Measurements from ENCODE around the gene TFEC. TPM values are rescaled to one million over a fixed set of nuclear protein-coding genes. Genes with fewer than 3 reads are reported as not detected.

Gene TFEC
- total RNA-seq, 2 experiments from 2014 or later, result not detected

DNA sequence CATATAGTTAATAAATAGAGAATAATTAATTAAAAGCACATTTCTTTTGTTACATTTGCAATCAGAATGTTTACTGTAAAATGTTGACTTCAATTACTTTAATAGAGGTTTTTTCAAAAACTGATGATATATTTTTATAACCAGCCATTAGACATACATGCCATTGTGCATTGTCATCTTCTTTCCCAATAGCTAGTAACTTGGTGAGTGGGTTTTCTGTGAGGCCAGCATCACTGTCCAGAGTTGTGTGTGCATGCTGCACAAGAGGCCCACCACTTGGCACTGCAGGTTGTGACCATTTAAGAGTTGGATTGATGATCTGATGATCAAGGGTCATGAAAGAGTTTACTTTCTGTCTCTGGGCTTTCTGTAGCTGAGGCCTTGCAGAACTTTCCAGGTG lies 46.5 kb downstream of the TFEC start:
- ChIA-PET CTCF (no interaction called here), POLR2A (no interaction called here)
- no peaks in the 10 kb centered on the region for H3K27me3 Mint-ChIP-seq
- DNase-seq (no peak), ATAC-seq (no peak)
- intact Hi-C loops (cut with DNase I, micrococcal nuclease), result no loop called here
- H3K4me3 Mint-ChIP-seq, result no peak overlapping the region
- no peaks in the 10 kb centered on the region for H3K9me3 Mint-ChIP-seq (ENCODE audit: low read depth)
- H3K36me3 Mint-ChIP-seq (ENCODE audit: low read depth), result no peaks in the 10 kb centered on the region
- no peaks in the 10 kb centered on the region for H3K4me1 Mint-ChIP-seq
- H3K27ac Mint-ChIP-seq, result no peak overlapping the region

DNA sequence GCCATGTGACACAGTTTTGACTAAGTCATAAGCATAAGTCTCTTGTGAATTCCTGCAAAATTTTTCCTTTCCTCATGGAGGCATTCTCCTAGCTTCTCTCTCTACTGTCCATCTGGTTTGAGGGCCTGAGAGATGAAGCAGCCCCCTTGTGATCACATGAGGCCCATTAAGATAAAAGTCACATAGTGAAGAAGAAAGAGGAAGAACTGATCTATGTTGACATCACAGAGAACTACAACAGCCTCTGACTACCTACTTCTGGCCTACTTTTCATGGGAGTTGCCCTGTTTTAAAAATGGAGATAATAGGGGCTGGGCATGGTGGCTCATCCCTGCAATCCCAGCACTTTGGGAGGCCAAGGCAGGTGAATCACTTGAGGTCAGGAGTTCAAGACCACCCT lies 50.4 kb downstream of the TFEC start:
- peaks cover 2% of the 10 kb centered on the region for H3K27me3 Mint-ChIP-seq
- no peaks in the 10 kb centered on the region for H3K4me1 Mint-ChIP-seq
- intact Hi-C loops (cut with DNase I, micrococcal nuclease), result no loop called here
- DNase-seq, result no peak
- ChIA-PET POLR2A (no interaction called here), CTCF (no interaction called here)
- no peak overlapping the region for H3K4me3 Mint-ChIP-seq
- ATAC-seq, result no peak
- H3K9me3 Mint-ChIP-seq (ENCODE audit: low read depth), result no peaks in the 10 kb centered on the region
- H3K27ac Mint-ChIP-seq, result no peak overlapping the region
- no peaks in the 10 kb centered on the region for H3K36me3 Mint-ChIP-seq (ENCODE audit: low read depth)

DNA sequence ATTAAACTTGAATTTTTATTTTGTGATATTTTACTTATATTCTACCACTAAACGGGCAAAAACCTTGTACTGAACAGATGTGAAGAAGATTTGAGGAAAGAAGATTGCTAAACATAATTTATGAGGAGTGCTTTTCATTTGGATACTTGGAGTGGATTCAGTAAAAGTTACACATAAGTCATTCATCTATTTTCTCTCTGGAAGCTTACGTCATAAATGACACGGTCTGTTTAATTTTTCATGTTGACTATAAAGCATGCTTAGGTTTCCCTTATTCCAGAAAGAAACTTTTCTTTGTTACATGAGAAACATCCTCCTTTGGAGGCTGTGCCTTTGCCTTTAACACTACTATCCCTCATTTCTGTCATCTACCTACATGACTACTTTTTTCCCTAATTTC lies 53.9 kb downstream of the TFEC start:
- Mint-ChIP-seq H3K4me3 (no peak overlapping the region), H3K27me3 (peaks cover 2% of the 10 kb centered on the region), H3K36me3 (ENCODE audit: low read depth) (no peaks in the 10 kb centered on the region), H3K27ac (no peak overlapping the region), H3K4me1 (no peaks in the 10 kb centered on the region), H3K9me3 (ENCODE audit: low read depth) (no peaks in the 10 kb centered on the region)
- DNase-seq (no peak), ATAC-seq (no peak)
- CTCF ChIA-PET, result no interaction called here
- POLR2A ChIA-PET, result no interaction called here
- intact Hi-C loops (cut with DNase I, micrococcal nuclease), result no loop called here

DNA sequence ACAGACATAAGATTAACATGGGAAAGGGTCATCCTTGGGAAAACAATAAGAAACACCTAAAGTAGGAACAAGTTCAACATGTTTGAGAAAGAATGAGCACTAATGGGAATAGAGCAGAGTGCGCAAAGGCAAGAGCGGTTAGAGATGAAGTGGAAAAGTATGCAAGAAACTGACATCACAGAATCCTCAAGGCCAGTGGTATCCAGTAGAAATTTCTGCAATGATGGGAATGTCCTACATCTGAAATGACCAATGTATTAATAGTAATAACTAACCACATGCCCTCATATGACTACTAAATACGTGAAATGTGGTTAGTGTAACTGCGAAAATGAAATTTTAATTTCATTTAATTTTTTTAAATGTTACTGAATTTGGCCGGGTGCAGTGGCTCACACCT lies 54.8 kb downstream of the TFEC start:
- H3K9me3 Mint-ChIP-seq (ENCODE audit: low read depth), result no peaks in the 10 kb centered on the region
- CTCF ChIA-PET, result no interaction called here
- POLR2A ChIA-PET, result no interaction called here
- no peak overlapping the region for H3K4me3 Mint-ChIP-seq
- ATAC-seq, result no peak
- no peak for DNase-seq
- H3K4me1 Mint-ChIP-seq, result no peaks in the 10 kb centered on the region
- peaks cover 2% of the 10 kb centered on the region for H3K27me3 Mint-ChIP-seq
- intact Hi-C loops (cut with DNase I, micrococcal nuclease), result no loop called here
- no peaks in the 10 kb centered on the region for H3K36me3 Mint-ChIP-seq (ENCODE audit: low read depth)
- H3K27ac Mint-ChIP-seq, result no peak overlapping the region

DNA sequence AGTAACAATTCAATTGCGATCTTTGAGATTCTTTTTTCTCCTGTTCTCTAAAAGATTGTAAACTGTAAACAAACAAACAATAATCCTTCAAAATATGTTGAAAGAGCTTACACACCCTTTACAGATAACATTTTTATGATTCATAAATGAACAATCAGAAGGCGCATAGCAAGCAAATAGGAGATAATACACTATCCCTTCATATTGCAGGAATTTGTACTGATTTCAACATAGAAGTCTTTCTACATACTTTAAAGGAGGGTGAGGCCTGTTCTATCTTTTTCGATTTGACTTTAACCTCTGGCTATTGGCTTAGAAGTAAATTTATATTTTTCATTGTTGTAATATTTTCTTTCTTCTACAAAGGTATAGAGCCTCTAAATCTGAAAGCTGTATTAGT lies 57.2 kb downstream of the TFEC start:
- ATAC-seq (no peak), DNase-seq (no peak)
- no peaks in the 10 kb centered on the region for H3K36me3 Mint-ChIP-seq (ENCODE audit: low read depth)
- intact Hi-C loops (cut with DNase I, micrococcal nuclease), result no loop called here
- H3K27me3 Mint-ChIP-seq, result peaks cover 2% of the 10 kb centered on the region
- H3K4me1 Mint-ChIP-seq, result no peaks in the 10 kb centered on the region
- CTCF ChIA-PET, result no interaction called here
- no peaks in the 10 kb centered on the region for H3K9me3 Mint-ChIP-seq (ENCODE audit: low read depth)
- H3K27ac Mint-ChIP-seq, result no peak overlapping the region
- POLR2A ChIA-PET, result no interaction called here
- no peak overlapping the region for H3K4me3 Mint-ChIP-seq

DNA sequence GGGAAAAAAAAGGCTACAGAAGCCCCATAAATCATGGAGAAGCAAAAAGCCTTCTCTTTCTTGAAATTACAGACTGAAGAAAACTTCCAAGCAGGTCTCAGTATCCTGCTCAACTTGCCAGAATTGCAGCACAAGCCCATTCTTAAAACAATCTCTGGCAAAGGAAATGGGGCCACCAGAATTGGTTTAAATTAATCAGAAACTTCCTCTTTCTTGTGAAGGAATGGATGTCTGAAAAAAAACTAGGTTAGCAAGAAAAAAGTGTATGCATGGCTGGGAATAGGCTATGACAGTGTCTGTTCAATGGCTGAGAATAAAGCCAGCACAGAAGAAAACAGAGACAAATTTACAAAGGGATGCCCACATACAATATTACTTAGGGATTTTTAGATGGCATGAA lies 59.1 kb downstream of the TFEC start:
- Mint-ChIP-seq H3K27ac (no peak overlapping the region), H3K4me3 (no peak overlapping the region), H3K36me3 (ENCODE audit: low read depth) (no peaks in the 10 kb centered on the region), H3K27me3 (peaks cover 2% of the 10 kb centered on the region), H3K9me3 (ENCODE audit: low read depth) (no peaks in the 10 kb centered on the region), H3K4me1 (no peaks in the 10 kb centered on the region)
- intact Hi-C loops (cut with DNase I, micrococcal nuclease), result no loop called here
- ChIA-PET CTCF (interaction anchor here (0.7 kb wide), 1 partner anchor 1327 kb away, joined by 3 read pairs; no protein-coding TSS in a partner anchor), POLR2A (no interaction called here)
- ATAC-seq, result no peak
- DNase-seq, result no peak

DNA sequence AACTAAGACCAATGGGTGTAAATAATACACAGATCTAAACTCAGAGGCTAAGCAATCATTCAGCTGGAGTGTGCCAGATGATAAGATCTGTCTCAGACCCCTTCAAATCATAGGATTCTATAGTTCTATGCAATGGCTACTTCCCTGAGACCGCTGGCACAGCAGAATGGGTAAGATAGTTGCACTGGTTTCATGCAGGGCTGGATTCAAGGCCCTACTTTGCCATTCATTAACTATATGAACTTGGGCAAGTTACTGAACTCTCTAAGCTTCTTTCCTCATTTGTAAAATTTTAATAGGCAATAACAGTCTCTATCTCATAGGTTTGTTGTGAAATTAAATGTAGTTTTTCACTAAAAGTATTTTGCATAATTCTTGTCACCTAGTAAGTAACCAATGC lies 62.0 kb downstream of the TFEC start:
- ATAC-seq (no peak), DNase-seq (no peak)
- no peaks in the 10 kb centered on the region for H3K36me3 Mint-ChIP-seq (ENCODE audit: low read depth)
- H3K4me1 Mint-ChIP-seq, result no peaks in the 10 kb centered on the region
- CTCF ChIA-PET, result interaction anchor here (1.4 kb wide), 1 partner anchor 13 kb away, joined by 3 read pairs; no protein-coding TSS in a partner anchor
- no peaks in the 10 kb centered on the region for H3K27me3 Mint-ChIP-seq
- H3K9me3 Mint-ChIP-seq (ENCODE audit: low read depth), result no peaks in the 10 kb centered on the region
- intact Hi-C loops (cut with DNase I, micrococcal nuclease), result no loop called here
- POLR2A ChIA-PET, result no interaction called here
- no peak overlapping the region for H3K27ac Mint-ChIP-seq
- no peak overlapping the region for H3K4me3 Mint-ChIP-seq

DNA sequence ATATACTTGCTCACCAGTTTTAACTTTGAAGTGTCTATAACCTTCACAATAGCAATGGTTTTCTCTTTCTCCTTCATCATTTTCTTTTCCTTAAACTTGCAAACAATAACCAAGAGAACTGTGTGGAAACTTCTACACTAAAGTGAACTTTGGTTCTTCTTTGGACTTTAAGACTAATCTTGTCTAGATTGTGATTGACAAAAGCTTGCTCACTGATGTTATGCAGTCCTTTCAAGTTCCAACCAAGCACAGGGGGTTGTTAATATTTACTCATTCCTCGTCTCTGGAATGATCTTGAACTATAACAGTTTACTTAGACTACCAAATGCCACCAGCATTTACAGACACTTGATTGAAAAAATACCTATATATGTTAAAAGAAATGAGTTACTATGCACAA lies 62.4 kb downstream of the TFEC start:
- ATAC-seq (no peak), DNase-seq (no peak)
- H3K4me3 Mint-ChIP-seq, result no peak overlapping the region
- H3K27ac Mint-ChIP-seq, result no peak overlapping the region
- intact Hi-C loops (cut with DNase I, micrococcal nuclease), result no loop called here
- CTCF ChIA-PET, result interaction anchor here (1.4 kb wide), 1 partner anchor 13 kb away, joined by 3 read pairs; no protein-coding TSS in a partner anchor
- H3K36me3 Mint-ChIP-seq (ENCODE audit: low read depth), result no peaks in the 10 kb centered on the region
- no peaks in the 10 kb centered on the region for H3K9me3 Mint-ChIP-seq (ENCODE audit: low read depth)
- no peaks in the 10 kb centered on the region for H3K4me1 Mint-ChIP-seq
- POLR2A ChIA-PET, result no interaction called here
- no peaks in the 10 kb centered on the region for H3K27me3 Mint-ChIP-seq

DNA sequence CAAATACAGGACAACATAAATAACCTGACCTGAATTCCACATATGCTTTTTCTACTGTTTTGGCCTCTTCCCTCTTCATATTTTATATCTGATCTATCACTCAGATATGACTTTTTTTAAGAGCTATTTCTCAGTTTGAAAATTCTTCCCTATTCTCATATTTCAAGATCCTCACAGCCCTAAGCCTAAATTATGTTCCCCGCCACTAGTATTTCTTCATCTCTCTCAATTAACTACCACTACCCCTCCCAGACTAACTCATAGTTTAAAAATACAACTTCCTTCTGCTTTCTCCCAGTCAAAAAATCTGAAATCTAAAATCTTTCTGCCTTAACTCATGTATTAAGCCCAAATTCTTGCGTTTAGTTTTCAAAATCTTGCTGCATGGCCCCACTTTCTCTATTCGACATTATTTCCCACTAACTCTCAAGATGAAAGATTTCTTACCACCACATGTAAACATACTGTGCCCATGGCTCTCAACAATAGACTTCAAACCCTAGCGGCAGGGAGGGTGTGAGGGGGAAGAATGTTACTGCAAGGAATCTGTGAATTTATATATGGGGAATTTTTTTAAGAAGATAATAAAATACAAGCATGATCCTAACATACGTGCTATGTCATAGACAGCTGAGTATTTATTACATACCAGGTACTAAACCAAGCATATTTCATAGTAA lies 64.6 kb downstream of the TFEC start:
- no peaks in the 10 kb centered on the region for H3K36me3 Mint-ChIP-seq (ENCODE audit: low read depth)
- H3K4me1 Mint-ChIP-seq, result no peaks in the 10 kb centered on the region
- ChIA-PET POLR2A (no interaction called here), CTCF (no interaction called here)
- no peaks in the 10 kb centered on the region for H3K9me3 Mint-ChIP-seq (ENCODE audit: low read depth)
- no peak overlapping the region for H3K4me3 Mint-ChIP-seq
- ATAC-seq (no peak), DNase-seq (no peak)
- H3K27me3 Mint-ChIP-seq, result no peaks in the 10 kb centered on the region
- H3K27ac Mint-ChIP-seq, result no peak overlapping the region
- intact Hi-C loops (cut with DNase I, micrococcal nuclease), result no loop called here

DNA sequence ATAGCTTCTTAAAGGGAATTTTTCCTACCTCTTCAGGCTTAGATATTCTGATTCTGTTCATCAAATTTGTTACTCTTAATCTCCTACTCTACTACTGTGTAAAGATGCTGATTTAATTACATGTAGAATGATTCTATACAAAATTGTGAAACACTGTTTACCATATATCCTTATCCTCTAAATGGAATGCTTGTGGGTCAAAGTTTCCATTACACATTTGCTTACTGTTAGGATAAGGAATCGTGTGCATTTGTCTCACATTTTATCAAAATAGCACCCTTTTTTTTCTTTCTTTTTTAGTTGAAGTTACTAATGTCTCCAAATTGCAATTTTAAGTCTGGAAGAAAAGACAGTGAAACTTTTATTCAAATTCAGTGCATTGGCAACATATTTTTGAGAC lies 65.3 kb downstream of the TFEC start:
- Mint-ChIP-seq H3K4me3 (no peak overlapping the region), H3K36me3 (ENCODE audit: low read depth) (no peaks in the 10 kb centered on the region), H3K27me3 (no peaks in the 10 kb centered on the region), H3K27ac (no peak overlapping the region), H3K4me1 (no peaks in the 10 kb centered on the region), H3K9me3 (ENCODE audit: low read depth) (no peaks in the 10 kb centered on the region)
- ChIA-PET CTCF (no interaction called here), POLR2A (no interaction called here)
- intact Hi-C loops (cut with DNase I, micrococcal nuclease), result no loop called here
- no peak for ATAC-seq
- no peak for DNase-seq

DNA sequence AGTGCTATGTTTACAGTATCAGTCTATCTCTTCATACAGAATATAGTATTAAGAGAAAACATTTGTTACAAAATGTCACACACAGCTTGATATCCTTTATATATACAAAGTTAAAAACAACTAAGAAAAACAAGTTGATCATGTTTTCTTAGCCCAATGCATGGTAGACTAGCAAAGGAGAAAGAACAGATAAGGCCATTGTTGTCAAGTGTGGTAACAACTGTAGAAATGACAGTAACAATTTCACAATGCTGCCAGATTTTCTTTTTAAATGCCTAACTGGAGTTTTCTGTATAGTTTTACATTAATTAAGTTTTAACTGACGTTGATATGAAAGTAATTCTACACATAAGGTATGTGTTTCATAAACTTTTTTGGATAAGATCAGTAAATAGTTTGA lies 65.8 kb downstream of the TFEC start:
- no peak for ATAC-seq
- Mint-ChIP-seq H3K9me3 (ENCODE audit: low read depth) (no peaks in the 10 kb centered on the region), H3K36me3 (ENCODE audit: low read depth) (no peaks in the 10 kb centered on the region), H3K27me3 (no peaks in the 10 kb centered on the region), H3K4me1 (no peaks in the 10 kb centered on the region), H3K27ac (no peak overlapping the region), H3K4me3 (no peak overlapping the region)
- ChIA-PET CTCF (no interaction called here), POLR2A (no interaction called here)
- intact Hi-C loops (cut with DNase I, micrococcal nuclease), result no loop called here
- DNase-seq, result no peak

DNA sequence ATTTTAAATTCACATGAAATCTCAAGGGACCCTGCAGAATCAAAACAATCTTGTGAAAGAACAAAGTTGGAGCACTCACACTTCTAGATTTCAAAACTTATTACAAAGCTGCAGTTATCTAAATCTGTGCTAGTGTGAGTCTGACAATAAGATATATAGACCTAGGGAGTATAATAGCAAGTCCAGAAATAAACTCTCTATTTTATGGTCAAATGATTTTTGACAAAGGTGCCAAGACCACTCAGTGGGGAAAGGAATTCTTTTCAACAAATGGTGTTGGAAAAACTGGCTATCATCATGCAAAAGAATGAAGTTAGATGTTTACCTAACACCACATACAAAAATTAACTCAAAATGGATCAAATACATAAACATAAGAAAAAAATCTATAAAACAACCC lies 68.2 kb downstream of the TFEC start:
- CTCF ChIA-PET, result interaction anchor here (0.6 to 0.9 kb wide), 2 partner anchors 41 to 1542 kb away, joined by 3 read pairs; no protein-coding TSS in a partner anchor
- no peaks in the 10 kb centered on the region for H3K27me3 Mint-ChIP-seq
- intact Hi-C loops (cut with DNase I, micrococcal nuclease), result no loop called here
- no peaks in the 10 kb centered on the region for H3K4me1 Mint-ChIP-seq
- H3K36me3 Mint-ChIP-seq (ENCODE audit: low read depth), result no peaks in the 10 kb centered on the region
- ATAC-seq, result no peak
- peaks cover 5% of the 10 kb centered on the region for H3K9me3 Mint-ChIP-seq (ENCODE audit: low read depth)
- H3K27ac Mint-ChIP-seq, result no peak overlapping the region
- POLR2A ChIA-PET, result no interaction called here
- no peak overlapping the region for H3K4me3 Mint-ChIP-seq
- DNase-seq, result no peak

Data from activated CD4-positive, alpha-beta T cell treated with anti-CD3 and anti-CD28 coated beads for 36 hours (primary cell).